Activated T-helper 1 cell treated with anti-CD3 and anti-CD28 coated beads, Interleukin-12 subunit alpha, Interleukin-12 subunit beta, Interleukin-2, Interleukin-4 antibody, amounts not matched to agents 30 ng/mL and 10 ng/mL and 1 ng/mL, durations not matched to agents 14 hours and 24 hours and 36 hours (primary cell): ENCODE measurements around the gene ABCA2. TPM values are rescaled to one million over a fixed set of nuclear protein-coding genes. Genes with fewer than 3 reads are reported as not detected.

Experiments used
- DNase-seq: peaks from one replicate; pipeline ENCODE4 v3.0.0; 2021; ENCODE audit warnings: low spot score
- H3K27ac Mint-ChIP-seq: one replicate; pipeline ENCODE4 v1.8.0; 2021; ENCODE audit warnings: mild to moderate bottlenecking, mixed read lengths
- H3K27me3 Mint-ChIP-seq: one replicate; pipeline ENCODE4 v1.8.0; 2022; ENCODE audit warnings: mild to moderate bottlenecking, moderate library complexity, mixed read lengths; ENCODE audit not compliant: insufficient read depth
- H3K36me3 Mint-ChIP-seq: one replicate; pipeline ENCODE4 v1.8.0; 2021; ENCODE audit warnings: low read depth, mixed read lengths
- H3K4me1 Mint-ChIP-seq: one replicate; pipeline ENCODE4 v1.8.0; 2021; ENCODE audit warnings: low read depth, mixed read lengths
- H3K4me3 Mint-ChIP-seq: one replicate; pipeline ENCODE4 v1.8.0; 2021; ENCODE audit warnings: mild to moderate bottlenecking, moderate library complexity, mixed read lengths
- H3K9me3 Mint-ChIP-seq: one replicate; pipeline ENCODE4 v1.8.0; 2021; ENCODE audit warnings: mixed read lengths
- intact Hi-C: fragments of 100-400 bp; cut with micrococcal nuclease; formaldehyde crosslinking; loops from one replicate; pipeline ENCODE4 v1.15.1; 2024
- total RNA-seq: library from RNA; stranded (reverse); gene quantifications from 2 replicates; pipeline ENCODE4 v1.2.3, GENCODE V29; 2022

The ABCA2 gene
- total RNA-seq, 1 donor from 2014 or later, result 25.7 TPM

- intact Hi-C loops, result no loop called here
- Mint-ChIP-seq H3K4me3 (no peak overlapping the region), H3K36me3 (no peaks in the 10 kb centered on the region), H3K9me3 (no peaks in the 10 kb centered on the region), H3K27me3 (peaks cover 42% of the 10 kb centered on the region), H3K27ac (no peak overlapping the region), H3K4me1 (peaks cover 20% of the 10 kb centered on the region)
- DNase-seq, result no peak
These were observed 39.2 kb downstream of the ABCA2 start for GRCh38 chr9:136988872-136989271.

GRCh38 chr9:136985853-136986252 lies 42.2 kb downstream of the ABCA2 start:
- H3K27me3 Mint-ChIP-seq, result peaks cover 44% of the 10 kb centered on the region
- H3K4me1 Mint-ChIP-seq, result peaks cover 4% of the 10 kb centered on the region
- intact Hi-C loops, result no loop called here
- DNase-seq, result no peak
- H3K27ac Mint-ChIP-seq, result no peak overlapping the region
- H3K36me3 Mint-ChIP-seq, result no peaks in the 10 kb centered on the region
- no peaks in the 10 kb centered on the region for H3K9me3 Mint-ChIP-seq
- H3K4me3 Mint-ChIP-seq, result no peak overlapping the region

GRCh38 chr9:136985027-136985602 lies 42.9 kb downstream of the ABCA2 start:
- no peaks in the 10 kb centered on the region for H3K9me3 Mint-ChIP-seq

GRCh38 chr9:136984464-136985026 lies 43.5 kb downstream of the ABCA2 start:
- Mint-ChIP-seq H3K4me1 (no peaks in the 10 kb centered on the region), H3K36me3 (no peaks in the 10 kb centered on the region), H3K27me3 (peaks cover 32% of the 10 kb centered on the region), H3K27ac (no peak overlapping the region), H3K9me3 (no peaks in the 10 kb centered on the region), H3K4me3 (no peak overlapping the region)
- DNase-seq, result no peak
- intact Hi-C loops, result no loop called here

More at GRCh38 chr9:136985027-136985602, 42.9 kb downstream of the ABCA2 start:
- no peaks in the 10 kb centered on the region for H3K4me1 Mint-ChIP-seq
- intact Hi-C loops, result no loop called here
- no peak overlapping the region for H3K27ac Mint-ChIP-seq
- no peak for DNase-seq
- H3K36me3 Mint-ChIP-seq, result no peaks in the 10 kb centered on the region
- no peak overlapping the region for H3K4me3 Mint-ChIP-seq
- peaks cover 37% of the 10 kb centered on the region for H3K27me3 Mint-ChIP-seq

GRCh38 chr9:136983656-136984314 lies 44.3 kb downstream of the ABCA2 start:
- H3K4me3 Mint-ChIP-seq, result no peak overlapping the region
- no peak overlapping the region for H3K27ac Mint-ChIP-seq
- intact Hi-C loops, result no loop called here
- H3K36me3 Mint-ChIP-seq, result no peaks in the 10 kb centered on the region
- H3K4me1 Mint-ChIP-seq, result no peaks in the 10 kb centered on the region
- no peaks in the 10 kb centered on the region for H3K9me3 Mint-ChIP-seq
- H3K27me3 Mint-ChIP-seq, result peaks cover 27% of the 10 kb centered on the region
- DNase-seq, result no peak

- no peak for DNase-seq
- intact Hi-C loops, result no loop called here
- H3K4me3 Mint-ChIP-seq, result no peak overlapping the region
- H3K36me3 Mint-ChIP-seq, result no peaks in the 10 kb centered on the region
- no peaks in the 10 kb centered on the region for H3K4me1 Mint-ChIP-seq
- peaks cover 26% of the 10 kb centered on the region for H3K27me3 Mint-ChIP-seq
- H3K27ac Mint-ChIP-seq, result no peak overlapping the region
- no peaks in the 10 kb centered on the region for H3K9me3 Mint-ChIP-seq
These were observed 44.9 kb downstream of the ABCA2 start for GRCh38 chr9:136983167-136983566.

GRCh38 chr9:136982232-136983051 lies 45.6 kb downstream of the ABCA2 start, which contains the start of gene LCNL1:
Gene LCNL1 (plus strand): TSS chr9:136982993. CDS start chr9:136983587, 594 bp downstream.
- Mint-ChIP-seq H3K36me3 (no peaks in the 10 kb centered on the region), H3K9me3 (no peaks in the 10 kb centered on the region), H3K27ac (no peak within 1 kb of the TSS), H3K4me3 (no peak within 1 kb of the TSS), H3K27me3 (peaks cover 20% of the 10 kb centered on the region), H3K4me1 (no peaks in the 10 kb centered on the region)
- intact Hi-C loops, result no loop called here
- DNase-seq, result no peak

GRCh38 chr9:136981588-136982231 lies 46.3 kb downstream of the ABCA2 start:
- intact Hi-C loops, result no loop called here

GRCh38 chr9:136980669-136981478 lies 47.2 kb downstream of the ABCA2 start:
- Mint-ChIP-seq H3K27ac (no peak overlapping the region), H3K4me3 (no peak overlapping the region), H3K36me3 (no peaks in the 10 kb centered on the region), H3K9me3 (no peaks in the 10 kb centered on the region), H3K27me3 (peaks cover 12% of the 10 kb centered on the region), H3K4me1 (no peaks in the 10 kb centered on the region)
- intact Hi-C loops, result no loop called here
- DNase-seq, result no peak

More at GRCh38 chr9:136981588-136982231, 46.3 kb downstream of the ABCA2 start:
- H3K4me1 Mint-ChIP-seq, result no peaks in the 10 kb centered on the region
- peaks cover 16% of the 10 kb centered on the region for H3K27me3 Mint-ChIP-seq
- no peak overlapping the region for H3K27ac Mint-ChIP-seq
- H3K36me3 Mint-ChIP-seq, result no peaks in the 10 kb centered on the region
- H3K9me3 Mint-ChIP-seq, result no peaks in the 10 kb centered on the region
- no peak for DNase-seq
- H3K4me3 Mint-ChIP-seq, result no peak overlapping the region

- H3K4me1 Mint-ChIP-seq, result peaks cover 6% of the 10 kb centered on the region
- no peaks in the 10 kb centered on the region for H3K36me3 Mint-ChIP-seq
- no peak for DNase-seq
- no peak overlapping the region for H3K27ac Mint-ChIP-seq
- intact Hi-C loops, result loop anchor here (2.0 kb wide), 1 partner anchor 171 kb away; no protein-coding TSS in a partner anchor
- no peak overlapping the region for H3K4me3 Mint-ChIP-seq
- no peaks in the 10 kb centered on the region for H3K9me3 Mint-ChIP-seq
- H3K27me3 Mint-ChIP-seq, result peaks cover 17% of the 10 kb centered on the region
These were observed 48.1 kb downstream of the ABCA2 start for GRCh38 chr9:136979769-136980587.

- Mint-ChIP-seq H3K9me3 (no peaks in the 10 kb centered on the region), H3K4me1 (peaks cover 6% of the 10 kb centered on the region), H3K36me3 (no peaks in the 10 kb centered on the region), H3K27me3 (peaks cover 14% of the 10 kb centered on the region), H3K27ac (no peak overlapping the region), H3K4me3 (no peak overlapping the region)
- no peak for DNase-seq
- intact Hi-C loops, result loop anchor here (1.0 to 2.0 kb wide), 5 partner anchors 13 to 172 kb away; partner anchors contain the start of genes FBXW5 and PAXX
These were observed 49.0 kb downstream of the ABCA2 start for GRCh38 chr9:136978865-136979544.
